LNCaP clone FGC (cell line): ENCODE data around the gene CTXN3.

Experiments used
- DNase-seq: peaks from one replicate; pipeline ENCODE4 v3.0.0-alpha.2; 2011; ENCODE audit warnings: low read depth
- H3K4me3 ChIP-seq: 2 replicates; pipeline ENCODE4 v1.5.1; 2011; ENCODE audit warnings: mild to moderate bottlenecking, low read depth, low read length, control low read depth
- CTCF ChIP-seq: IDR thresholded peaks from 2 replicates; pipeline ENCODE4 v1.5.1; 2012; ENCODE audit warnings: mild to moderate bottlenecking; ENCODE audit not compliant: control insufficient read depth, insufficient read depth; ENCODE audit errors: extremely low read depth

The CTXN3 gene

GRCh38 chr5:127602896-127603844 lies 45.7 kb upstream of the CTXN3 start:
- no peak overlapping the region for H3K4me3 ChIP-seq
- TF ChIP-seq CTCF: no peak
- DNase-seq: no peak

GRCh38 chr5:127608077-127608660 lies 40.7 kb upstream of the CTXN3 start:
- no peak for DNase-seq
- H3K4me3 ChIP-seq: no peak overlapping the region
- no peak for TF ChIP-seq CTCF

- no peak for TF ChIP-seq CTCF
- H3K4me3 ChIP-seq: no peak overlapping the region
- no peak for DNase-seq
These were observed 39.9 kb upstream of the CTXN3 start for GRCh38 chr5:127609011-127609410.

- DNase-seq: no peak
- H3K4me3 ChIP-seq: no peak overlapping the region
- TF ChIP-seq CTCF: no peak
These were observed 38.9 kb upstream of the CTXN3 start for GRCh38 chr5:127609957-127610356.

- no peak for TF ChIP-seq CTCF
- DNase-seq: no peak
- H3K4me3 ChIP-seq: no peak overlapping the region
These were observed 36.3 kb upstream of the CTXN3 start for GRCh38 chr5:127612441-127613141.

GRCh38 chr5:127615916-127616315 lies 33.0 kb upstream of the CTXN3 start:
- peak; percentile 92 for DNase-seq
- no peak overlapping the region for H3K4me3 ChIP-seq
- TF ChIP-seq CTCF: no peak
